GM19238 (cell line): ENCODE results near the gene PFKFB1.

Experiments
- DNase-seq: peaks from one replicate; pipeline ENCODE4 v3.0.0; 2011; ENCODE audit warnings: low spot score; ENCODE audit not compliant: insufficient read length

PFKFB1 gene

DNA sequence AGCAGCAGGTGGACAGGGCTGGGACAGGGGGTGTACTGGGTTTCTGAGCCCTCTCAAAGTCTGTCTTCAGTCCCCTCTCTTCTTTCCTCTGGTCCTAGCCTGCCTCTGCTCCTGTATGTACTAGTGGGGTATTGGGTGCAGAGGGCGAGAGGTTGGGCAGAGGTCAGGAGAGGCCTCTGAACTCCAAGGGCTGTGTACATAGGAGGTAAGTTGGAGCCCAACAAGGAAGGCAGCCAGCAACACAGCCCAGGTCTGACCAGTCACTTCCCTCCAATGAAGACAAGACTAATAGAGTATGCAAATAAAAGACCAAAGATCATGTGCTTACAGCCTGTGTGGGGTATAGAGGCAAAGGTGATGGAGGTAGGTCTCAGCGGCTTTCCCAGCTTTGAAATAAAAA is at the start of gene PFKFB1:
TSS of gene PFKFB1 (minus strand) at position 90 of the 400 bp plus-strand sequence. CDS start 181 bp downstream, outside the sequence.
- DNase-seq, result no peak

DNA sequence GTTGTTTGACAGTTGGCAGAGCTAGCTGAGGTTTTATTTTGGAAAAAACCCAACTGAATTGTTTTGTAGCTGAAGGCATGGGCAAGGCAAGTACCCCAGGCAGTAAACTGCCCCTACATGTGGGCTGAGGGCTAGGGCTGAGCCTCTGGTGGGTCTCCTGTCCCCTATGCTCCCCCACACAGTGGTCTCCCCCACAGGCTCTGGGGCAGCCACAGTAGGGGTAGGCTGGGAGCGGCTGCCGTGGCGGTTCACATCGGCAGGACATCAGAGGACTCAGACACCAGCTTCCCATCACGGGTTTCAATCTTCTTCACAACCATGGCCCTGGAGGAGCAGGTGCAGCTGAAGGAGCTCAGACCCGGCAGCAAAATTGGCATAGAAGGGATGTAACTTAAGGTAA is 47.5 kb upstream of the PFKFB1 start:
- DNase-seq, result no peak

DNA sequence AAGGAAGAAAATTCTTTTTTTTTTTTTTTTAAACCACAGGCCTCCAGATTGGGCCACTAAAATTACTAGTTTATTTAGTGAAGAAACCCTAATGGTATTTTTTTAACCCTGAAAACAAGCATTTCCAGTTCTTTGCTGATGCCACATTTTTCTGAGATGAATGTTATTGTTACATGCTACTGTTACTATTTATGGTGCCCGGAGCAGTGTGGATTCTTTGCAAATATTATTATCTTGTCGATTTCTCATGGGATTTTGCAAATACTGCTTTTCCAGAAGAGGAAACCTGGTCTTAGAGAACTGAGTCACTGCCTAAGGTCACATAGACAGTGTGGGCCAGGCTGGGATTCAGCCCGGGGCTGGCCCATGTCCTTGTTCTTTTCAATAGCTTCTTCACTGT is 45.5 kb upstream of the PFKFB1 start:
- DNase-seq, result no peak

DNA sequence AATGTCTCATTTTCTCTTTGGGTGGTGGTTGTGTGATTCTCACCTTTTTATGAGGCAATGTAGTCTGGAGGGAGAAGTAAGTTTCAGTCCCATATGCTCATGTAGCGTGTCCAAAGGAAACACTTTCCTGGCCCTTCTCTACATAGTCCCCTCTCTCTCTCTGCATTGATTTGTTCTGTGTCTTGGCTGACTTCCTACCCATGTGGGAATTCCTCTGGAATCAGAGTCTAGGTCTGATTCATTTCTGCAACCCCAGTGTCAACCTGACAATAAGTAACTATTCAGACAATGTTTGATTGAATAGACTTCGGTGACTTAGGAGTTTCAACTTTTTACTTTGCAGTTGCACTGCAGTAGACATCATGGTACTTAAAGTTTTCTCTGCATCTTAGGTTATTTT is 39.4 kb upstream of the PFKFB1 start:
- DNase-seq, result no peak

DNA sequence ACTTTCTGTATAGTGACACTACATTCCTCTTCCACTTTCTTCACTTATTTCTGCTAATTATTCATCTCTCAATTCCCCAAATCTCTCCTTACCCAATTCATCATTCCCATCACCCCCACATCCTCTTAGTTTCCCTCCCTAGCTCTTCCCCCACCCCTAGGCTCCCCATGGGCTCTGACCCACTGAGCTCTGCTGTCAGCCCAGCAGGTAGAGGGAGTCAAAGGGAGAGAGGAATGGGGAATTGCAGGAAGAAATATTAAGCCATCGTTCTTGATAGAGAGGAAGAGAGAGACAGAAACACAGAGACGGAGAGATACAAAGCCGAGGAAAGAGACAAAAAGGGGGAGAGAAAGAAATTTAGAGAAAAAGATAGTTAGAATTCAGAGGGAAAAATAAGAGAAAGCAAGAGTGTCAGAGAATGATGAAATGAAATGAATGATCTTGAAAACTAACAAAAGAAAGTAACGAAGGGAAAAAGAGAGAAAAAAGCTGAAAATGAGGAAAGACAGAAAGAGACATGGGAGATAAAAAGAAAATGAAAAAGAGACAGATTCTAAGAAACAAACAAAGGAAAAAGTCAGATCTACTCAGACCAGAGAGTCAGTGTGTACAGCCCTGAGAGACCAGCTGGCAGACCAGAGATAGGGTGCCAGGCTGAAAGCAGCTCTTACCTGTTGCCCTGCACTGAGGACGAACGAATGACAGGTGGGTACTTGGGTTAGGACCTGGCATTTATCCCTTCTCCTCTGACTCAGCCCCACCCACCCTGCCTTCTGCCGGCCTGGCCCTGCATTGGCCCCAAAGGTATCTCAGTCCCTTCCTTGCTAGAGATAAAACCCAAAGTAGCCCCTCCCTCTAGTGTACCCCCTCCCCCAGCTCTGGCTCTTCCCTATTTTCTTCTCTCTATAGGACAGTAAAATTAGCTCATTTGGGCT is 36.5 kb upstream of the PFKFB1 start, which contains the start of gene ALAS2:
TSS of gene ALAS2 (minus strand) at position 707 of the 935 bp plus-strand sequence. CDS start 4,977 bp downstream, outside the sequence.
- no peak for DNase-seq

DNA sequence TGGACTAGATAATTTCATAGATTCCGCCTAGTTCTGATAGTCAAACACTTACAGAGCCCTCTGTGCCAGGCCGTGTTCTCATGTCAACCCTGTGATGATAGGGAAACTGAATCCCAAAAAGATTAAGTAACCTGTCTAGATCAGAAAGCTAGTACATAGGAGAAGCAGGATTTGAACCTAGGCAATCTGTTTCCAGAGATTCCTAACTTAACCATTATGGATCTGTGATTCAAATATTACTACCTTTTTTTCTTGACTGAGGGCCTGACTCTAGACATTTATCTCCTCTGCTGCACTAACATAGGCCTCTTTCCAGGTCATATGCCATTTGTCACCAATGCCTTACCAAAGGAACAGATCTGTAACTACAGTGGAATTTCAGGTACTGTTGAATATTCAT is 35.3 kb upstream of the PFKFB1 start:
- DNase-seq, result no peak

DNA sequence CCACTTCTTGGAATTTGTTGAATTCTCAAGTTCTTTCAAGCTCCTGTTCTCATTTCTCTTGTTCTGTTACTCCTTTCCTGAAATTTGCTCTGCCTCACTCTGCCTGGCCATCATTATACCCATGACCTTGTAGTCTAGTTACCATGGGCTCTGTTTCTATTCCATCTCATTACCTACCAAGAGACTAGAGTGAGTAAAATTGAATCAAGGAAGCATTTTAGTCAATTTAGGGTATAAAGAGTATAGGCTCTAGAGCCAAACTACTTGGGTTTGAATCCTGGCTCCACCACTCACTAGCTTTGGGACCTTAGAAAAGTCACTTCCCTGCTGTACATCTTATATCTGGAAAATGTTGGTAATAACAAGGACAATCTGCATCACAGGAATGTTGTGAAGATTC is 34.6 kb upstream of the PFKFB1 start:
- no peak for DNase-seq

DNA sequence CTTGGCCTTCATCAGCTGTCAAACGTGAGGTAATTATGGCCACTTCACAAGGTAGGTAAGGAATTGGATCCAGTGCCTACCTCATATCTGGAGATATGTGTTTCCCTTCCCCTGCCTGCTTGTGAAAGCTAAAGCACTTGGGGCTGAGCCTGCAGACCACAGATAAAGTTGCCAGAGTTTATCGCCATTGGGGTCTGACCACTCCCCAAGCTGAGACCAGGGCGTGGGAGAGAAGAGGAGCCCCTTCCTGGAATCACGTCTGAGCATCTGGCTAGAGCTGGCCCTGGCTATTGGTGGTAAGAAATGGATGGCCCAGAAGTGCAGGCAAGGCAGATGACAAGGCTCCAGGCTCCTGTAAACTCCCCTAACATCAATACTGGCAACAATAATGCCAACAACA is 34.1 kb upstream of the PFKFB1 start:
- DNase-seq, result no peak

DNA sequence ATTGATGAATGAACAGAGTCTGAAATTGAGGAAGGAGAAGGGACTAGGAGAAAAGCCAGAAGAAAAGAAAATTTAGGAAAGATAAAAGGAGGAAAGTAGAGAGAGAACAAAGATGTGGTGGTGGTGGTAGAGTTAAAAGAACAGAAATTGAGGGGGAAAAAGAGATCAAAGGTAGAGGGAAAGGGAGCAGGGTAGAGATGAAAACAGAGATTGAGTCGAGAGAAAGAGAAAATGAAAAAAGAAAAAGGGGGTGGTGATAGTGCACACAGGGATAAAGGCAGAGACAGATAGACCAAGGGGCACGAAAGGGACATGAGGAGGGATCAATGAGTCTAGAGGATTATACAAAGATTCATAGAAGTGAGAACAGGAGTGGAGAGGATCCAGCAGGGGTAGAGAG is 32.9 kb upstream of the PFKFB1 start:
- no peak for DNase-seq

DNA sequence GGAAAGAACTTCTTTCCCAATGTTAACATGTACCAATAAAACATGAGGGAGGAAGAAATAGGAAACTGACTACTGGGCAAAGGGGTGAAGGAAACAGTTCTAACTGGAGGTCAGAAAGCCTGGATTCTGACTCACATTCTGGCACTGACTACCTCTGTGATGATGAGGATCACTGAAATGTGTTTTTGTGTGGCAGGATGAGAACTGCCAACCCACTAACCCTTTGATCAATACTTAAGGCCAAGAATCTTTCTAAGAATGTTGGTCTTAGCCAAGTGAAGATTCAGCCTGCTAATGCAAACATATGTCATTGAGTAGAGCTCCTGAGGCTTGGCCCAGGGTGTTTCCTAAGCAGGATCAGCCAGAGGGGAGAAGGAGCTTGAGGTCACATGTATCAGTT is 32.2 kb upstream of the PFKFB1 start:
- DNase-seq, result no peak

DNA sequence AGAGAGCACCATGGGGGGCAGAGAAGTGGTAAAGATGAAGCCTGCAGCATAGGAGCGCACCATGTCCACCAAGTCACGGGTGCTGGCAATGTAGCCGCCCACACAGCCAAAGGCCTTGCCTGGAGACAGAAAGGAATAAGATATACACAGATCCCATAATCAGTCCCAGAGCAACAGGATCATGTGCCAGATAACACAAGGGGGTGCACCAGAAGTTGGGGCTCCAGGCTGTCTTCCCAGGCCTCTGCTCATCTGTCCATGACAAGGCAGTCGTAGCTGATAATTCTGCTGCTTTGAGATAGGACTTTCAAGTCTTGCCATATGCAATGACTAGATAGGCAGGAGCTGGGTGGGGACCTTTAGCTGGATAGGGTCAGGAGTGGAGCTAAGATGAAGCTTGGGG is 20.9 kb upstream of the PFKFB1 start:
- DNase-seq, result no peak

DNA sequence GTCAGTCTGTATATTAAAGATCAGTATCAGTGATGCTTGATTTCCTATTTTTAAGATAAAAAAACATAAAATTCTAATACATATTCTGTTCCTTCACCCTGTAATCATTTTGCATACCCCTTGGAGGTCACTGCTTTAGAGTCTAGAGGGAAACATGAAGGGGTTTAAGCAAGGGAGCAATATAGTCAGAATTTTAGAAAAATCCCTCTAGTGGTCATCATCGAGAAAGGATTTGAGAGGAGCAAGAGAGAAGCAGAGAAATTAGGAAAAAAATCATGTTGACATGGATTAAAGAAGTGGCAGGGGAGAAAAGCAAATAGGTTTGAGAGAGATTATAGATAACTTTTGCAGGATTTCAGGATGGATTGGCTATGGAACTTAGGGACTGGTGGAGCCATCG is 17.3 kb upstream of the PFKFB1 start:
- no peak for DNase-seq

DNA sequence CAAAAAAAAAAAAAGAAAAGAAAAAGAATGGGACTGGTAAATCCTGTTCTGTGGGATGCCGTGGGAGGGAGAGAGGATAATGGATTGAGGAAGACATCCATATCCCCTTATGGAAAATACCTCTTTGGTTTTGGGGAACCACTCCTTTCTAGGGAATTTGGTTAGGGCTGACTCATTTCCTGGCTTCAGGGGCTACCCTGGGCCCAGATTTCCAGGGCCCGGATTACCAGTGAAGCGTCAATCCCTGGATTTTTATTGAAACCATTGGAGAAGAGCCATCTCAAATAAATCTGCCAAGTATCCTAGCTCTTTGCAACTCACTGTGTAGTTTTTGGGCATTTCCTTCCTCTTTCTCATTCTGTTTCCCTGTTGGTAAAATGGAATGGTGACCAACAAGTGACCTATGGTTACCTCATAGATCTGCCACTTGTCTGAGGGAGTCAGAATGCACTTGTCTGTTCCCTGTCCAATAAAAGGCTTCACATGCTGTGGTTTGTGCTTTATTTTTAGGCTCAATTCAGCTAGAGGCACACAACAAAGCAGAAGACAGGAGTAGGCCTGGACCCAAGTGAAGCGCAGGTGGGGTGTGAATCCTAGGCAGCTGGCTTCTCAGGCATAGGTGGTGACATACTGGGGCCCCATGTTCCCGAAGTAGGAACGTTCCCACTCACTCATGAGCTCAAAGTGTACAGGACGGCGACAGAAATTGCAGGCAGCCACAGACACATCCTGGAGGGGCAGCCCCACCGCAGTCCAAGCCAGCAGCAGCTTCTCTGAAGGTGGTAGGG is 14.8 kb upstream of the PFKFB1 start:
- DNase-seq, result no peak

DNA sequence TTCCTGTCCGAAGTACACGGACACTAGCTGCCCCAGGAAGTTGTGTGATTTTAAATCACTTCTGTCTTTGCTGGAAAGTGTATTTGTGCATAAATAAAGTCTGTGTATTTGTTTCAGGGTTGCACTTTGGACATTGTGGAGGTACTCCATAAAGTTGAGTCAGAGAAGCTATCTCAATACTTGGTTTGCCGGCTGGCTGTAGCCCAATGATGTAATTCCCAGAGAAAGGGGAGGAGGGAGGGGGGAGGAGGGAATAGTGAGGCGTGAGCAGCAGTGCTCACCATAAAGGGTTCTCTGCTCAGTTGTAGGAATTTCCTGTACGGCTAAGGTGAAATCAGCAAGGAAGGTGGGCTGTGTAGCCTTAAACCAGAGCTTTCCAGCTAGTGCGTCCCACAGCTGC is 13.7 kb upstream of the PFKFB1 start:
- DNase-seq, result no peak

DNA sequence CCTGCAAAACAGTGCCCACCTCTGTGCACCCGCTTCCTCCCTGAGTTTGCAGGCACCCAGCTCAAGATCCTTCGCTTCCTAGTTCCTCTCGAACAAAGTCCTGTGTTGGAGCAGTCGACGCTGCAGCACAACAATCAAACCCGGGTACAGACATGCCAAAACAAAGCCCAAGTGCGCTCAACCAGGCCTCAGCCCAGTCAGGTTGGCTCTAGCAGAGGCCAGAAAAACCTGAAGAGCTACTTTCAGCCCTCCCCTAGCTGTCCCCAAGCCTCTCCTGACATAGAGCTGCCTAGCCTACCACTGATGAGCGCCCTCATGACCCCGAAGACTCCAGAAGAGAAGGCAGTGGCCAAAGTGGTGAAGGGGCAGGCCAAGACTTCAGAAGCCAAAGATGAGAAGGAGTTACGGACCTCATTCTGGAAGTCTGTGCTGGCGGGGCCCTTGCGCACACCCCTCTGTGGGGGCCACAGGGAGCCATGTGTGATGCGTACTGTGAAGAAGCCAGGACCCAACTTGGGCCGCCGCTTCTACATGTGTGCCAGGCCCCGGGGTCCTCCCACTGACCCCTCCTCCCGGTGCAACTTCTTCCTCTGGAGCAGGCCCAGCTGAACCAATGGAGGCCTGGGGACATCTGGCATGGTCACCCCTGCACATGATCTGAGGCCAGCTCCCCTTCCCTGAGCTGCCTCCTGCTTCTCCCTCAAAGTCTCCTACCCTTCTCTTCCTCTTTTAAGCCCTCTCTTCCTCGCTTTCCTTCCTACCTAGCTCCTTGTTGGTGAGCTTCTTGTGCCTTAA is 13.0 kb upstream of the PFKFB1 start:
- no peak for DNase-seq

DNA sequence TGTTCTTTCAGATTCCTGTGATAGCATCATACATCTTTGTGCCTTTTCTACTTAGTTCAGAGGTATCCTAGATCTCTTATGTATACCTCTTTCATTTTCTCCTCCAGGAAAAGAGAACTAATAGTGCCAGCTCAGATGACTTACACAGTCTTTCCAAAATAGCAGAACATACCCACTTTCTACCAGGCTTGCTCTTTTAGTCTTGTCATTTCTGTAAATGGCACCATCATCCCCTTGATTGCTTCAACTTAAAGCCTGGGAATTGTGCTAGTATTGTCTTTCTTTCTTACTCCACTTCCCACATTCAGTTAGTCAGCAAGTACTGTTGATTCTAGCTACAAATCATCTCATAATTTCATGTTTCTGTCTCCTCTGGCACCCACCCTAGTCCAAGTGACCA is 11.3 kb upstream of the PFKFB1 start:
- no peak for DNase-seq

DNA sequence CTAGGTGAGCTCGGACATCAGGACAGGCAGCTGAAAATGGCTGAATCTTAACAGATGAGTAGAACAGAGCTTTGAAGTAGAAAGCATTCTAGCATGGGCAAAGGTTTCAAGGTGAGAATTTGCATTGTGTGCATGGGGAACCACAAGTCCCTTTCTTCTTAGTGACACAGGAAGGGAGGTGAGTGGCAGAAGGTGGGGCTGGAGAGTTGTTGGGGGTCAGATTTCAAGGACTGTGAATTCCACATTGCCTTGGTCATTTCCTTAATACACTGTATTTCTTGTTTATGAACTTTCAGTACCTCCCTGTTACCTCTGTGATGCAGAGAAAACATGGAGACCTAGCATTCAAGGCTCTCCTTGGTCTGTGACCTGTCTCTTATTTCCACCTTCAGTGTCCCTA is 10.2 kb upstream of the PFKFB1 start:
- no peak for DNase-seq

DNA sequence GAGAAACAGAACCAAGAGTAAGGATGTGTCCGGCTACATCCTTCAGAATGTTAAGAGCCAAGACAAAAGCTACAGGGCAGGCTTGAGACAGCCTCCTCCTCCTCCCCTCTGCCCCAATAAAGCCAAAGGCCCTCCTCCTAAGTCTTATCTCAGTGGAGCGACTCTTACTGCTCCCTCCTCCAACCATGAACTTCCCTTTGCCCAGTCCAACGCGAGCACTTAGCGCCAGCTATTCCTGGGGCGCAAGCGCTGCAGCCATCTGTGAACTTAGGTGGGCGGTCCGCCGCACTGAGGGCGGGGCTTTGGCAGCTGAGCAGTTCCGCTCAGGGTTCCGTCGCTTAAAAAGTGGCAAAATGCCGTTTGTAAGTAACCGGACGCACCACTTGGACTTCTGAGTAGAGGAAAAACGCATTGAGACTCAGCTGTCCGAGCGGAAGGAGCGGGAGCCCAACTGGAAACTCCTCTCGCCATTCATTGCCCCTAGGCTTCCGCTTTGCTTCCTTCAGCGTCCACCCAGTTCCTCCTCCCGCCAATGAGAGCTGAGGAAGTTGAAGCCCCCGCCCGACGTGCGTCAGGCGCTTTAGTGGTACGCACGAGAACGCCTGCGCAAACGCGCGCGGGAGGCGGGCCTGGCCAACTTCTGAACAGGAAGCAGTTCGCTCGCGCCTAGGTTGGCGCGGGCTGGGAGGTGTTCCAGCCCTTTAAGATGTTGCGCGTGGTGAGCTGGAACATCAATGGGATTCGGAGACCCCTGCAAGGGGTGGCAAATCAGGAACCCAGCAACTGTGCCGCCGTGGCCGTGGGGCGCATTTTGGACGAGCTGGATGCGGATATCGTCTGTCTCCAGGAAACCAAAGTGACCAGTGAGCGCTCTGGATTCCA is 6.0 kb upstream of the PFKFB1 start, which contains the start of gene APEX2:
TSS of gene APEX2 (plus strand) at position 647 of the 882 bp plus-strand sequence. CDS start at position 707, 60 bp downstream.
- DNase-seq, result peak; percentile 55

DNA sequence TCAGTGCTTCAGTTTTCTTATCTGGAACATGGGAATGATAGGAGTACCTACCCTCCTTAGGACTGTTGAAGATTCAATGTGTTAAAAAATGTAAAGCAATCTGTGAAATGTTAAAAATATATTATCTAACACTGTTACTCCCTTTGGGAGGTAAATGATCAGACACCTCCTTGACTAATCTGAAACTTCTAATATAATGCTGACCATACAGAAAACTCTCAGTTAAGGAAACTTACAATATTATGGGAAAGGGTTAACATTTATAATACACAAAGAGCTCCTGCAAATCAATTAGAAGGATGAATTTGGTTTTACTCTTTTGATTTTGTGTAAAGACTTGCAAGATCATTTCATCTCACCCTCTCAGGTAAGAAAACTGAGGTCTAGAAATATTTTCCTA is 1.6 kb upstream of the PFKFB1 start:
- DNase-seq, result no peak

DNA sequence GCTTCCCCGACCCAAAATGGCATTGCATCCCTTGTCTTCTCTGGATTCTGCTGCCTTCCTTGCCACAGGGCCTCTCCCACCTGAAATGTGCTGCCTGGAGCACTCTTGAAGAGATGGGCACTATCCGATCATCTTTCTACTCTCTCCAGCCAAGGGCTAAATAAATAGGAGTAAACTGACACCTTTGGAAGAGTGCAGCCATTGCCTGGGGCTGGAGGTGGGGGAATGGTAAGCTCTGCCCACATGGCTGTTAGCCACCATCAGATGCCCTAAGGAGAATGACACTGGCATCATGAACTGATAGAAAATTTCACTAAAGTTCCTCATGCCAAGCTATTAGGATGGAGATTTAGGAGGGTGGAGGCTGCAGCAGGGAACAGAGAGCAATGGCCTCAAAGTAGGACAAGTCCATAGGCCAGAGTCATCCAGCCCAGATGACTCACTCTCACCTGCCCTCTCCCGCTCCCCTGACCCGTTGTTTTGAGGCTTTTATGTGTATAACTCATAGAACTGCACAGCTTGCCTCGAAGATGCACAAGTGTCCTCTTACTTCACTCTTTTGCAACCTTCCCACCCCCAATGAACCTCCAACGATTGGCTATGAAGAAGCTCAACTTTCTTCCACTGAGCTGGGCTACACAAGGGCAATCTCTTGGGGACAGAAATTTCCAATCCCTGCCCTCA is 822 bp upstream of the PFKFB1 start:
- DNase-seq, result no peak
